Neural cell (in vitro differentiated cells): Measurements from ENCODE around the gene TWNK.

Source experiments
- EZH2 ChIP-seq: fragments of 200-600, 300-800 bp; shearing (Covaris generic), sonication (generic); IDR thresholded peaks from 2 replicates; pipeline ENCODE4 v1.6.1; 2014; ENCODE audit warnings: antibody characterized with exemption, low read length, borderline replicate concordance, mild to moderate bottlenecking; ENCODE audit not compliant: insufficient read depth, poor library complexity, severe bottlenecking
- MXI1 ChIP-seq: fragments of 450-650 bp; conservative IDR thresholded peaks from 2 replicates; pipeline ENCODE4 v1.6.1; 2014; ENCODE audit warnings: antibody characterized with exemption, mild to moderate bottlenecking; ENCODE audit not compliant: poor library complexity, severe bottlenecking
- SMC3 ChIP-seq: fragments of 450-650 bp; conservative IDR thresholded peaks from 2 replicates; pipeline ENCODE4 v1.6.1; 2014; ENCODE audit warnings: antibody characterized with exemption, mild to moderate bottlenecking, moderate library complexity; ENCODE audit not compliant: poor library complexity
- TF ChIP-seq, protein P1 (sequence below): fragments of 450-650 bp; IDR thresholded peaks from 2 replicates; pipeline ENCODE4 v1.5.1; 2014; ENCODE audit warnings: antibody characterized with exemption, mild to moderate bottlenecking, moderate library complexity; ENCODE audit not compliant: poor library complexity, severe bottlenecking

DNA sequence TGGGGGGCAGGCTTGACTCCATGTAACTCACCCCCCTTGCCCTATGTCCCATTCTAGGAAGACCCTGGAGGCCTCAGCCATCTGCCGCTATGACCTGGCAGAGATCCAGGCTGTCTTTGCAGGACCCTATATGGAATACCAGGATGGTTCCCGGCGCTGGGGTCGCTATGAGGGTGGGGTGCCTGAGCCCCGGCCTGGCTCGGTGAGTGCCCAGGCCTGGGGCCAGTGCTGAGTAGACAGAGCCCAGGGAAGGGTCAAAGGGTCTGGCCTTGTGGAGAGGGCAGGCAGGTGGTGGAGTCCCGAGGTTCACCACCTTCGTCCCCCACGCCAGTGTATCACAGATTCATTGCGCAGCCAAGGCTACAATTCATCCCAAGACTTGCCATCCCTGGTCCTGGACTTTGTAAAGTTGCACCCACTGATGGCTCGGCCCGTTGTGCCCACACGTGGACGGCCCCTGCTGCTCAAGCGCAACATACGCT lies 7.5 kb upstream of the TWNK start:
- TF ChIP-seq, protein P1, sequence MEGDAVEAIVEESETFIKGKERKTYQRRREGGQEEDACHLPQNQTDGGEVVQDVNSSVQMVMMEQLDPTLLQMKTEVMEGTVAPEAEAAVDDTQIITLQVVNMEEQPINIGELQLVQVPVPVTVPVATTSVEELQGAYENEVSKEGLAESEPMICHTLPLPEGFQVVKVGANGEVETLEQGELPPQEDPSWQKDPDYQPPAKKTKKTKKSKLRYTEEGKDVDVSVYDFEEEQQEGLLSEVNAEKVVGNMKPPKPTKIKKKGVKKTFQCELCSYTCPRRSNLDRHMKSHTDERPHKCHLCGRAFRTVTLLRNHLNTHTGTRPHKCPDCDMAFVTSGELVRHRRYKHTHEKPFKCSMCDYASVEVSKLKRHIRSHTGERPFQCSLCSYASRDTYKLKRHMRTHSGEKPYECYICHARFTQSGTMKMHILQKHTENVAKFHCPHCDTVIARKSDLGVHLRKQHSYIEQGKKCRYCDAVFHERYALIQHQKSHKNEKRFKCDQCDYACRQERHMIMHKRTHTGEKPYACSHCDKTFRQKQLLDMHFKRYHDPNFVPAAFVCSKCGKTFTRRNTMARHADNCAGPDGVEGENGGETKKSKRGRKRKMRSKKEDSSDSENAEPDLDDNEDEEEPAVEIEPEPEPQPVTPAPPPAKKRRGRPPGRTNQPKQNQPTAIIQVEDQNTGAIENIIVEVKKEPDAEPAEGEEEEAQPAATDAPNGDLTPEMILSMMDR: no peak
- TF ChIP-seq MXI1 (no peak), SMC3 (no peak), EZH2 (no peak)
